Activated T-cell treated with anti-CD3 and anti-CD28 coated beads for 24 hours (primary cell): ENCODE measurements around the gene ABCB10.
"Not testable (repeated sequence)": the region's sequence is repeated elsewhere in the genome, so short reads cannot be mapped to it uniquely, and the experiment has no call there.

Source experiments
- DNase-seq: peaks from one replicate; pipeline ENCODE4 v3.0.0-alpha.2; 2020; ENCODE audit warnings: low read depth

The ABCB10 gene

DNA sequence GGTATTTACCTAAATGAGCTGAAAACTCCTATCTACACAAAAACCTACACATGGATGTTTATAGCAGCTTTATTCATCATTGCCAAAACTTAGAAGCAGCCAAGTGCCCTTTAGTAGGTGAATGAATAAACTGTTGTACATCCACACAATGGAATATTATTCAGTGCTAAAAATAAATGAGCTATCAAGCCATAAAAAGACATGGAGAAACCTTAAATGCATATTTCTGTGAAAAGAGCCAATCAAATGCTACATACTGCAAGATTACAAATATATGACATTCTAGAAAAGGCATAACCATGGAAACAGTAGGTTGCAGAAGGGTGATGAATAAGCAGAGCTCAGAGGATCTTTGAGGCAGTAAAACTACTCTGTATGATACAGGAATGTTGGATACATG, 23.3 kb downstream of the ABCB10 start:
- DNase-seq = no peak

DNA sequence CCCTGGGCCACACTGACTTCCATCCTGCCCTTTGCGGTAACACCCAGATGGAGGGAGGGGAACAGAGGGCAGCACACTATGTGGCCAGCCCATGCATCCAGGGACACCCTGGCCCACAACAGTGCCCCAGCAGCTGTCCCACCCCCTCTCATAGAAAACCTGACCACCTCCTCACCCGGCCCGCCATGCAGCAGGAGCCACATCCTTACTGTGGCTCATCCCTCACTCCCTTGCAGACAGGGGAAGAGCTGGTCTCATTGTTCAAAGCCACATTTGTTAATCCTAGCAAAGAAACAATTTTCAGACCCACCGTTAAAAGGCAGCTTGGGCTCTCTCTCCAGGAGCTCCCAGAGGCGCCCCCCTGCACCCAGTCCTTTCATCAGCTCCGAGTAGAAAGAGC, 27.2 kb downstream of the ABCB10 start:
- DNase-seq = no peak

DNA sequence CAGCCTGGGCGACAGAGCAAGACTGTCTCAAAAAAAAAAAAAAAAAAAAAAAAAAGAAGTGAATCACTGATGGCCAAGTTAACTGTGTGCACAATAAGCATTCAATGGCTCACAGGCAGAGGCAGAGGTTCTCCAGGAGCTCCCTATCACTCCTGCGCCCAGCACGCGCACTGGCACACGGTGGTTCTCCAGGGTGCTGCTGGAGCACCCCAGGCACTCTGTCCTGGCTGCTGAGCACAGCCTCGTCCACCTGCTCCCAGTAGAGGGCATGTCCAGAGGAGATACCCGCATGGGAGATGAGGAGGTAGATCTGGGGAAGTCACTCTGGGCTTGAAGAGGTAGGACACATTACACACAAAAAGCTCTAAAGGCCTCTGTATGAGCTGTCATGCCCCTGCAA, 28.9 kb downstream of the ABCB10 start:
- DNase-seq = no peak

DNA sequence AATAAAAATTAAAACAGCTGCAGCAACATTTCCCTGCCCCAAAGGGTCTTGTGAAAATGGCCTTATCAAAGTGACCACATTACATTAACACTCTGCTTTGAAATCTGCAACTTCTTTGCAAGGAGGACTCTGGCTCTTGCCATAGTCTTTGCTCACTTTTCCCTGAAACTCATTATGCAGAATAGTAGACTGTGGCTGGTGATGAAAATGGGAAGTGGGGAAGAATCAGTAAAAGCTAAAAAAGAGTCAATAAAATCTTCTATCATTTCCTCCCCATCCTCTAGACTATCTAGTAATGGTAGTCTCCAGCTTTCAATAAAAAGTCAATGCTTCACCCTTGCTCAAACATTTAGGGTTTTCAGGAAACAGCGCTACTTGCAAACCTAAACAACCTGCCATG, 31.8 kb downstream of the ABCB10 start:
- DNase-seq = no peak

DNA sequence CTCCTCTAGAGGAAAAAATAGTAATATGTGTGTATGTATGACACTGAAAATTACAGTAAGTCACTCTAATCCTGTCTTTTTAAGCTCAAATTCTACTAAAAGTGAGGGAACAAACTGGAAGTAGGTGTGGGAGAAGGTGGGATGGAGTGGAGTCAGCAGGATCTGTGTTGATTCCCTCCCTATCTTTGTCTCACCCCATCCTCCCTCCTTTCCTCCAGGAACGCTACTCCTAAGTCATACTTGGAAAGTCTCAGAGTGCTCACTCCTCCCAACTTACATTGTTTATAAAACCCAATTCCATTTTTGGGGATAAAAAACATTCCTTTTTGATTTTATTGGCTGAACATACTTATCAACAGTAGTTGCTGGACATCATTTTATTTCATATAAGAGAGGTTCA, 35.5 kb downstream of the ABCB10 start:
- no peak for DNase-seq

DNA sequence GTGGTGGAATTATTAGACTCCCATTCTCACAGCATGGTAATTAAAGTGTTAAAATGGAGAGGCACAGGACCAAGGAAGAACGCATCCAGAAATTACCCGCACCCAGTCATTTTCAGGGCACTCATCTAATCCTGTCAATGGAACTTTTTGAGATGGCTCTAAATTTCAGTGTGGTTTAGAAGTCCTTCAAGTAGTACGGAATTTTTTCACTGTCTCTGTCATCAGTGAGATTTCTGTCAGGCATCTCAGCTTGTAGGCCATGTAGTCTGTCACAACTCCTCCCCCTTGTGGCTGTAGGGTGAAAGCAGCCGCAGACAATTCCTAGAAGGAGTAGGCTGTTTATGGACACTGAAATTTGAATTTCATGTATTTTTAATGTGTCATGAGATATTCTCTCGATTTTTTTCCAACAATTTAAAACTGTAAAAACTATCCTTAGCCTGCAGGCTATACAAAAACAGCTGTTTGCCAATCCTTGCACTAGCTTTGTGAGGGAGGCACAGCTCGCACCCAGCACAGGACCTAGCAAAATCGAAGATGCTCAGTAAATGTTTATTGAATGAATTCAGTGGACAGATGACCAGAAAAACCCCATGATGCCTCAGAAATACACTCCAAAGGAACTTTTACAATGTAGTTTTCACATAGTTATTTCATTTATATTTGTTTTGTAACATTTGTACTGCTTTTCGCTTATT, 43.8 kb downstream of the ABCB10 start:
- peak; percentile 49 for DNase-seq

DNA sequence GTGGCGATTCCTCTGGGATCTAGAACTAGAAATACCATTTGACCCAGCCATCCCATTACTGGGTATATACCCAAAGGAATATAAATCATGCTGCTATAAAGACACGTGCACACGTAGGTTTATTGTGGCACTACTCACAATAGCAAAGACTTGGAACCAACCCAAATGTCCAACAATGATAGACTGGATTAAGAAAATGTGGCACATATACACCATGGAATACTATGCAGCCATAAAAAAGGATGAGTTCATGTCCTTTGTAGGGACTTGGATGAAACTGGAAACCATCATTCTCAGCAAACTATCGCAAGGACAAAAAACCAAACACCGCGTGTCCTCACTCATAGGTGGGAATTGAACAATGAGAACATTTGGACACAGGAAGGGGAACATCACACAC, 46.9 kb downstream of the ABCB10 start:
- not testable (repeated sequence) for DNase-seq

DNA sequence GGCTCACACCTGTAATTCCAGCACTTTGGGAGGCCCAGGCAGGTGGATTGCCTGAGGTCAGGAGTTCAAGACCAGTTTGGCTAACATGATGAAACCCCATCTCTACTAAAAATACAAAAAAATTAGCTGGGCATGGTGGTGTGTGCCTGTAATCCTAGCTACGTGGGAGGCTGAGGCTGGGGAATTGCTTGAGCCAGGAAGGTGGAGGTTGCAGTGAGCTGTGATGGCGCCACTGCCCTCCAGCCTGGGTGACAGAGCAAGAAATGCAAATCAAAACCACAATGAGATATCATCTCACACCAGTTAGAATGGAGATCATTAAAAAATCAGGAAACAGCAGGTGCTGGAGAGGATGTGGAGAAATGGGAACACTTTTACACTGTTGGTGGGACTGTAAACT, 47.3 kb downstream of the ABCB10 start:
- not testable (repeated sequence) for DNase-seq

DNA sequence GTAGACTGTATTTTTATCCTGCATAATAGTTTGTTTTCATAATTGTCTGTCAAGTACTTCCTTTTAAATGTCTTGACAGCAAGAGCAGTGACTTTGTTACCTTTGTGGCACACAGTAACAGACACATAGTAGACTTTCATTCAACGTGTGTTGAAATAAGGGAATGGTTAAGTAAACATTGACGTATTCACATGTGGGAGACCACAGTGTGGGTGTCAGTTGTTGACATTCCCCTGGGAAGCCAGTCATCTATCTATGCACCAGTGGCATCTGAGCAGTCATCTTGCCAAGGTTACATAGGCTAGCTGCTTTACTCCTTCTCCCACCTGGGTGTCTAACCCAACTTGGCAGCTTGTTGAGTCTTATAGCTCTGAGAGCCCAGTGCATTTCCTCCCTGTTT, 48.9 kb downstream of the ABCB10 start:
- DNase-seq = no peak

DNA sequence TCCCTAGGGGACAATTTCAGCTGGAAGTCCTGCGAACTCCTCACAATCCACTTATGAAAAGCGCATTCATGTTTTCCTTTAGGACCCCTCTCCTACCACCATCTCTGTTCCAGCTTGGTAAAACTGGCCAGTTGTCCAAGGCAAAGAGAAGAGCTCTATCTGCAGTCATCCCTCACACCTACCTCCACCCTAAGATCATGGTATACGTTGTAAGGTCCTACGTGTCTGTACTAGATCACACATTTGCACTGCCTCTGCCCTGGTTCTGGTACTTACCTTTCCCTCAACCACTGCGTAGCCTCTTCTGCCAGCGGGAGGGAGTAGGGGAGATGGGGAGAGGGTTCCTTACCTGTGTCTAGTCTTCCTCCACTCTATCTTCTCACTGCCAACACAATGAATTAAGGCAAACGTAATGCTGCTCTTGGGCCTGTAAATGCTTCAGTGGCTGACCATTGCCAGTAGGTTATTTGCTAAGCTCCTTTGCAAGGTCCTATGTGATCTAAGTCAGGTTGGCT, 49.6 kb downstream of the ABCB10 start:
- no peak for DNase-seq

DNA sequence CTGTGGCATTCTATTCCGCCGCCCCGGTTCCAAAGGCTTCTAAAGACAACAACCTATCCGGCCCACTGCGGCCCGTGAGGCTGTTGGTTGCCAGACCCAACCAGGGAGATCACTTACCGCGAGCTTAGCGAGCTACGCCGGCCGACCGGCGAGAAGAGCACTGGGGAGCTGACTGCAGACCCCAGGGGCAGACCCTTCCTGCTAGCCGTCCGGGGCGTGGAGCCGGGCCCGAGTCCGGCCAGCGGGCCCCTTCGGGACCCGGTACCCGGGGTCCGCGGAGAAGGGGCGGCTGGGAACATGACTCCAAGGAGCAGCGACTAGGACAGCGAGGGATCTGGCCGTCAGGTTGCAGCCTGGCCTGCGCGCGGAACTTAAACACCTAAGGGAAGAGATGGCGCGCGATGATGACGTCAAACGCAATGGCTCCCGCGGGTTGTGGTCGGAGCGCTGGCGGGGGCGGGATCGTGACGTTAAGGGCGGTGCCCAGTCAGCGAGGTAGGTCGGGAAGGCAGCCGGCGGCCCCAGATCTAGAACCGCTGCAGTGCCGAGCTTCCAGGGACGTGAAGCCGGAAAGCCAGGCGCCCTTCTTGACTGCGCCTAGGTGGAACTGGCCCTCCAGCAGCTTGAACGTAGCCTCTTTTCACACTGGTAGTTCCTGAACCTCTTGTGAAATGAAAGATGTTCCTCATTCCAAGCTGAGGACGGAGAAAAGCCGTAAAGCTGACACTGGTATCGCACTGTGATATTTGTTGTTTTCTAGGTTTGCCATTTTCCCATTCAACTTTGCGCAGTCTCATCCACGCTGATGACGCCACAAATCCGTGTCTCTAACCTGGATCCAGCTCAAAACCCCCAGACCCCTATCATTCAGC, 50.3 kb downstream of the ABCB10 start, which contains the start of gene NUP133:
Gene NUP133, minus strand, starts transcription at position 391 of the 872 bp plus-strand sequence. Its CDS starts 92 bp downstream, at position 299.
- peak; percentile 98 for DNase-seq

DNA sequence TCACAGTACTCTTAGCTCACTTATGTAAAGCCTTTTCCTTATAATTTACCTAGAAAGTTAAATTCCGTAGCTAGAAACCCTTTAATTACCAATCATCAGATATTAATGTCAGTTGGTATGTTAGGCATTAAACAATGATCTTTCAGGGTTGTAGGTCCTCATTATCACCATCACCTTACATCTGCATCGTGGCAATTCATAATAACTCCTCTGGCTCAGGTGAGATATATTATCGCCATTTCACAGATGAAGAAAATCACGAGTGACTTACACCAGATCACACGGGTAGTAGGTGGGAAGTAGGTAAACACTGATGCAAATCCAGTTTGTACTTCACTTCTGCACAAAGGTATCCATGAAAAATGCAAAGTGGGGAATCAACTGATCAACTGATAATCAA, 51.0 kb downstream of the ABCB10 start:
- no peak for DNase-seq

DNA sequence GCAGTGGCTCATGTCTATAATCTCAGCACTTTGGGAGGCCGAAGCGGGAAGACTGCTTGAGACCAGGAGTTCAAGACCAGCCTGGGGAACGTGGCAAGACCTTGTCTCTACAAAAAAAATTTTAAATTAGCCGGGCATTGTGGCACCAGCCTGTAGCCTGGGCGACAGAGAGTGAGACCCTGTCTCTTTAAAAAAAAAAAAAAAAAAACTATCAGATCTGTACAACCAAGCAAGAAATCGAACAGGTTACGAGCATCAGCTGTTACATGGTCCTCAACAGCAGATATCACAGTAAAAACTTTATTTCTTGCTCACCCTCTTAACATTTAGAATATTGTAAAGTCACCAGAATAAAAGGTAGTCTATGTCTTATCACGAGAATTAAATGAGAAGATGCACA, 51.9 kb downstream of the ABCB10 start:
- DNase-seq = no peak

DNA sequence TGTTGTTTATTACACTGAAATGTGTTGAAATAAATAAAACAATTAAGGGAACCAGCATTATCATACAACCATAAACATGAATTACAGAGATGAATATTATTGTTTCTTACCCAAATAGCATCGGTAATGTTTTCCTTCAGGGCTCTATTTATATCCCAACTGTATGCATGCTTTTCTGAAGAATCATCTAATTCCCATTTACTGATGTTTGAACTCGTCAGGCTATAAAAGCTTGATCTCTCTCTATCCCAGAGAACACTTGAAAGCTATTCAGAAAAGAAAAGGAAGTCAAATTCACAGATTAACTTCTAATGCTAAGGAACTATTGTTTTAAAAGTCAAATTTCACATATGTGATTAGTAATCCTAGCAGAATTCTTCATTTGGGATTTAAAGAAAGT, 62.7 kb downstream of the ABCB10 start:
- DNase-seq = no peak

DNA sequence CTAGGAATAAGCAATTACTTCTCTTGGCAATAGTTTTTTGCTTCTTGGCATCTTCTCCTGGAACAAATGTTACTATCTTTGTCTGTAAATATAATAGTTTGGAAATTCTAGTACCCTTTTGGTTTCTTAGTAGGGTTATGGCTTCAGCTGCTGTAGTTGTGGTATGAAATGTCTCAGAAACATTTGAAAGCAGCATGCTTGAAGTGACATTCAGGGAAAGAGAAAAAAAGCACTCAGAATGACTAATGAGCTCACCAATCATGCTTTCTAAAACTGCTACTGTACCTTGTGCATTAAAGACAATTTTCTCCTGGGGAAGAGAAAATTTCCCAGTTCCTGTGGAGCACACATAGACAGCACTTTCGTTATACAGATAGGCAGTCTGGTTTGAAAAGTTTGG, 71.3 kb downstream of the ABCB10 start:
- DNase-seq = no peak

DNA sequence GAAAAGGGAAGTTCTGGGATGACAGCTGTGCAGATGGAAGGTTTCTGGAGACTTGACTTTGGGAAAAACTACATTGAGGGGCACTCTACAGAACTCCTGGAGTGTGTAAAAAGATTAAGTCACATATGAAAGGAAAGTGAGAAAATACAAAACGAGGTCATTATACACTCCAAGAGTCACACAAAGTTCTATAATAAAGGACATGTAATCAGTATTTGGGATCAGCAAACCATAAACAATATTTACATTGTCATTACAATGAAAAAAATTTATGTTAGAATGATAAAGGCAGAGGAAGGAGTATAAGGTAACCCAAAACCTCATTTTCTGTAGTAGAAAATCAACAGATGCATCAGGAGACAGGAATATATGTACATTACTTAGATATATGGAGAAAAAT, 73.2 kb downstream of the ABCB10 start:
- no peak for DNase-seq

DNA sequence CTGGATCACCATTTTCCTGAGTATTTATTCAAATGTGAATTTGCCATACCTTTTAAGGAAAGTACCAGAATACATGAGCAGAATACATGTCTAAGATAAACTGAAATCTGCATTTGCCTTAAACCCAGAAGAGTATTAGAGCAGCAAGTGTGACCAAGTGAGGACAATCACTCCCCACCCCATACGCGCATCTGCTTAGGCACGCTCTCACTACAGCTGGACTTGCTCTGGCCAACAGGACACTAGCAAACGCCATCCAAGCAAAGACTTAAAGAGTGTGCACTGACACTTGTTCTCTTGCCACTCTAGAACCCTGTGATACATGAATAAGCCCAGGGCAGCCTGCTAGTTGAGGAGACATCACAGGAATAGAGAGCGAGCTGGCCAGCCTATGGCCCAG, 76.0 kb downstream of the ABCB10 start:
- no peak for DNase-seq

DNA sequence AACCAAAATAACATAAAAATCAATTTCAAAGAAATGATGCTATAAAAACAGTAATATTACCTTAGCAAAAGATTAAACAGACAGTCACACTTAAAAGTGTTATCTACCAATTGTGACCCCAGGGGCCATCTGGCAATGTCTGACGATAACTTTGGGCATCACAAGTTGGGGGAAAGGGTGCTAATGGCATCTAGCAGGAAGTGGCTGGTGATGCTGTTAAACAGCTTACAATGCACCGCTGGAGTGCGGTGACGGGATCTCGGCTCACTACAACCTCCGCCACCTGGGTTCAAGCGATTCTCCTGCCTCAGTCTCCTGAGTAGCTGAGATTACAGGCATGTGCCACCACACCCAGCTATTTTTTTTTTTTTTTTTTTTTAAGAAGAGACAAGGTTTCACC, 78.0 kb downstream of the ABCB10 start:
- no peak for DNase-seq

DNA sequence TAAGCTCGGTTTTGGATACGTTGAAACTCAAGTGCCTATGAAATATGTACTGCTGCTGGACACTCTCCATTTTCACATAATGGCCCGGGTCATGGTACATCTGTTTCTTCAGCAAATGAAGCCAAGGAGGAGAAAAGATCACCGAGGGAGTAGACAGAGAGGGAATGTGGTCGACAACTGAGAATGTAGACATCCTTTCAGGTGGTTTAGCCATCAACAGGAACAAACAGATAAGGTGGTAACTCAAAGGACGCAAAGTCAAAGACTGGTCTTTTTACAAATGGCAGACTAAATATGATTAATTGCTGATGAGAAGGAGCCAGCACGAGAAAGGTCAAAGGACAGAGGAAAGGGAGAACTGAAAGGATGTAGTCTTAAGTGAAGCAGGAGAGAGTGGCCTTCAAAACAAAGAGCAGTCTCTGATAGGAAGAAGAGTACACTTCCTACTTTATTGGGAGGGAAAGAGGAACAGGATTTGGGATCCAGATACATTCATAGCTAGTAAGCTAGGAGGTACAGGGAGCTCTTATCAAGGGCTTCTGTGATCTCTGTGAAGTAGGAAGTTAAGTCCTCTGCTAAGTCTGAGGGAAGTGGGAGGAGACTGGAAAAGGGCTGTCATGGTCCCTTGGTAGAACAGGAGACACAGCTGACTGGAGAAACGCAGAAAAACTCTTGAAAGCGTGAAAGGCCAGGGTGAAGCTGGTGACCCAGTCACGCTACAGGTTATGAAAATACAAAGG, 78.7 kb downstream of the ABCB10 start:
- DNase-seq = no peak

DNA sequence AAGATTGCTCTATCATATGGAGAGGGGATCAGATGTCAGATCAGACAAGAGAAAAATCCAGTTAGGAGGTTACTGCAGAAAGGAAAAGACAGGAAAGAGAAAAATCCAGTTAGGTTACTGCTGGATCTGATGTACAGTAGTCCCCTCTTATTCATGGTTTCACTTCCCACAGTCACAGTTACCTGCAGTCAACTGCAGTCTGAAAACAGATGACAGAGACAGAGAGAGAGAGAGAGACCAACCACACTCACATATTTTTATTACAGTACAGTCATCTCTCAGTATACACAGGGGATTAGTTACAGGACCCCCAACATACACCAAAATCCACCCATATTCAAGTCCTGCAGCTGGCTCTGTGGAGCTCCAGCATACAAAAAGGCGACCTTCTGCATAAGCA, 79.7 kb downstream of the ABCB10 start:
- no peak for DNase-seq

DNA sequence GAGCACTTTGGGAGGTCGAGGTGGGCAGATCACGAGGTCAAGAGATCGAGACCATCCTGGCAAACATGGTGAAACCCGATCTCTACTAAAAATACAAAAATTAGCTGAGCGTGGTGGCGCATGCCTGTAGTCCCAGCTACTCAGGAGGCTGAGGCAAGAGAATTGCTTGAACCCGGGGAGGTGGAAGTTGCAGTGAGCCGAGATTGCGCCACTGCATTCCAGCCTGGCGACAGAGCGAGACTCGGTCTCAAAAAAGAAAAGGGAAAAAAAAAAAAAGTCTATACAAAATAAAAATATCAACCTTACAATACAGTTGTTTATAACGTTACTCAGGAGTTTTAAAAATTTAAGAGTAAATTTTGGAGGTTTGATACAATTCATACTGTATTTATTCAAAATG, 82.6 kb downstream of the ABCB10 start:
- DNase-seq = not testable (repeated sequence)

DNA sequence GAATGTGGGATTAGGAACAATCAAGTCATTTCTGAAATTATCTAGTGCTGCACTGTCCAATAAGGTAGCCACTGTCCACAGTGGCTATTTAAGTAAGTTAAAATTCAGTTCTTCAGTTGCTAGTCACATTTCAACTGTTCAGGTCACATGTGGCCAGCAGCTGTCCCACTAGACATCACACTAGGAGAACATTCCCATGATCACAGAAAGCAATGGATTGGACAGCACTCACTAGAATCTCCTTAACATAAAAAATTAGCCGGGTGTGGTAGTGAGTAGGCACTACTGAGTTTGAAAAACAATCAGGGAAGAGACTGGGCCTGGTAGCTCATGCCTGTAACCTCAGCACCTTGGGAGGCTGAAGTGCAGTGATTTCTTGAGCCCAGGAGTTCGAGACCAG, 84.0 kb downstream of the ABCB10 start:
- no peak for DNase-seq

DNA sequence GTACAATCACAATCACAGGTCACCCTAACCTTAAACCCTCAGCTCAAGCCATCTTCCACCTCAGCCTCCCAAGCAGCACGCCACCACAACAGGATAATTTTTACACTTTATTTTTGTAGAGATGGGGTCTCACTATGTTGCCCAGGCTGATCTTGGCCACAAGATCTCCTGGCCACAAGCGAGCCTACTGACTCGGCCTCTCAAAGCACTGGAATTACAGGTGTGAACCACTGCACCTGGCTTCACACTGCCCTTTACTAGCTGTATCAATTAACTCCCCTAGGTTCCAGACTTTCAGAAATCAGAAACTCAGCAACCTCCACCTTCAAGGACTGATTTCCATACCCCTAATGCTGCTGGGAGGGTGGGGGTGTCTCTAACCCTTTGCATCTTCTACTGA, 87.3 kb downstream of the ABCB10 start:
- no peak for DNase-seq
